Gastrocnemius medialis (tissue), 4 donors: Measurements from ENCODE around the gene PTK7.

Source experiments
- POLR2A ChIP-seq, 2 donors: fragments of 450-650 bp; IDR thresholded peaks; one replicate each; pipeline ENCODE4 v1.6.1; 2017; ENCODE audit warnings: antibody characterized with exemption in 2 of 2, mild to moderate bottlenecking in 2 of 2, moderate library complexity in 2 of 2
- TF ChIP-seq, protein P1 (sequence below), 5 experiments: fragments of 450-650 bp in 3 of 5; fragments of 200-600 bp in 2 of 5; sonication (generic) in 2 of 5; IDR thresholded peaks in 4 of 5; conservative IDR thresholded peaks in 1 of 5; 1 replicate in 4 of 5; 2 replicates in 1 of 5; pipeline ENCODE4 v1.5.1; 2016 to 2019; ENCODE audit warnings: antibody characterized with exemption in 5 of 5, mild to moderate bottlenecking in 3 of 5, moderate library complexity in 3 of 5

- TF ChIP-seq, protein P1, sequence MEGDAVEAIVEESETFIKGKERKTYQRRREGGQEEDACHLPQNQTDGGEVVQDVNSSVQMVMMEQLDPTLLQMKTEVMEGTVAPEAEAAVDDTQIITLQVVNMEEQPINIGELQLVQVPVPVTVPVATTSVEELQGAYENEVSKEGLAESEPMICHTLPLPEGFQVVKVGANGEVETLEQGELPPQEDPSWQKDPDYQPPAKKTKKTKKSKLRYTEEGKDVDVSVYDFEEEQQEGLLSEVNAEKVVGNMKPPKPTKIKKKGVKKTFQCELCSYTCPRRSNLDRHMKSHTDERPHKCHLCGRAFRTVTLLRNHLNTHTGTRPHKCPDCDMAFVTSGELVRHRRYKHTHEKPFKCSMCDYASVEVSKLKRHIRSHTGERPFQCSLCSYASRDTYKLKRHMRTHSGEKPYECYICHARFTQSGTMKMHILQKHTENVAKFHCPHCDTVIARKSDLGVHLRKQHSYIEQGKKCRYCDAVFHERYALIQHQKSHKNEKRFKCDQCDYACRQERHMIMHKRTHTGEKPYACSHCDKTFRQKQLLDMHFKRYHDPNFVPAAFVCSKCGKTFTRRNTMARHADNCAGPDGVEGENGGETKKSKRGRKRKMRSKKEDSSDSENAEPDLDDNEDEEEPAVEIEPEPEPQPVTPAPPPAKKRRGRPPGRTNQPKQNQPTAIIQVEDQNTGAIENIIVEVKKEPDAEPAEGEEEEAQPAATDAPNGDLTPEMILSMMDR (IDR thresholded peaks at IDR 0.05 in 4 of 5, conservative IDR thresholded peaks at IDR 0.05 in 1 of 5), result peak in 1 of 5 experiments; percentile 13
- TF ChIP-seq POLR2A (IDR thresholded peaks at IDR 0.05), result peak; percentile 50 to 72
Observed at GRCh38 chr6:43181942-43182860, 106.1 kb downstream of the PTK7 start, which contains the start of gene CUL9.
